K562 (cell line): ENCODE results near the gene FJX1. TPM values are rescaled to one million over a fixed set of nuclear protein-coding genes. Genes with fewer than 3 reads are reported as not detected.

Source experiments
- ATAC-seq: fragments of 200-7000 bp; cut with Tn5 transposase; 3 replicates; pipeline ENCODE4 v1.9.1; 2020; ENCODE audit warnings: moderate library complexity
- BruUV-seq: library from RNA; stranded (reverse); fragments of 400-500 nt; replicated peaks from 2 replicates; lab custom pipeline; 2021; lab: Mats Ljungman, UMichigan
- CTCF ChIA-PET: fragments of 300-600 bp; formaldehyde crosslinking; extraction: SDS; loops from one replicate; lab custom pipeline; 2021; ENCODE audit warnings: low intra/inter-chr PET ratio; lab: Yijun Ruan, JAX
- POLR2A ChIA-PET: fragments of 300-600, 350-650 bp; sonication (Branson Sonifier 250); formaldehyde crosslinking; extraction: SDS; loops from one replicate; lab custom pipeline; 2021; ENCODE audit warnings: antibody characterized with exemption, inconsistent platforms; lab: Yijun Ruan, JAX
- DNase-seq, 4 experiments: peaks; one replicate each; pipeline versions ENCODE4 v3.0.0 to v3.0.0-alpha.2; 2011 to 2018; ENCODE audit warnings: low spot score in 3 of 4, mixed read lengths in 3 of 4; ENCODE audit errors: extremely low read depth in 1 of 4
- FAIRE-seq: peaks from 2 replicates; lab custom pipeline; 2011; peaks lifted over from hg19 to GRCh38; lab: Jason Lieb, UNC
- H2AFZ ChIP-seq: 2 replicates; pipeline ENCODE4 v1.6.0; 2011; ENCODE audit warnings: low read depth, low read length, control low read depth, inconsistent platforms
- H3K27ac ChIP-seq: fragments of 200-600 bp; 3 replicates; pipeline ENCODE4 v1.8.0; 2011; ENCODE audit warnings: low read depth, mild to moderate bottlenecking, control low read depth, inconsistent platforms, low read length, moderate library complexity, mixed read lengths; ENCODE audit errors: extremely low read depth
- H3K27me3 ChIP-seq, 2 experiments: fragments of 300-600 bp in 1 of 2; 2 replicates in 1 of 2; 3 replicates in 1 of 2; pipeline versions ENCODE4 v1.6.0 to v1.8.0; 2011; ENCODE audit warnings: inconsistent platforms in 2 of 2, low read length in 2 of 2, mild to moderate bottlenecking in 1 of 2, mixed read lengths in 1 of 2, moderate library complexity in 1 of 2; ENCODE audit not compliant: control insufficient read depth in 2 of 2, insufficient read depth in 2 of 2
- H3K36me3 ChIP-seq: fragments of 300-600 bp; 3 replicates; pipeline ENCODE4 v1.8.0; 2011; ENCODE audit warnings: mild to moderate bottlenecking, low read length, inconsistent platforms; ENCODE audit not compliant: control insufficient read depth, insufficient read depth
- H3K4me1 ChIP-seq, 2 experiments: fragments of 200-600 bp in 1 of 2; replicated peaks in 1 of 2; 2 replicates in 1 of 2; 3 replicates in 1 of 2; pipeline versions ENCODE4 v1.5.1 to v1.8.0; 2011; ENCODE audit warnings: inconsistent platforms in 2 of 2, low read length in 2 of 2, mild to moderate bottlenecking in 1 of 2, mixed read lengths in 1 of 2, moderate library complexity in 1 of 2; ENCODE audit not compliant: control insufficient read depth in 2 of 2, insufficient read depth in 2 of 2
- H3K4me2 ChIP-seq: 2 replicates; pipeline ENCODE4 v1.6.1; 2011; ENCODE audit warnings: low read length, control low read depth, inconsistent platforms, mixed read lengths; ENCODE audit not compliant: insufficient read depth
- H3K4me3 ChIP-seq: fragments of 200-600 bp; sonication (generic), shearing (Covaris generic); 2 replicates; pipeline ENCODE4 v1.5.1; 2016; ENCODE audit warnings: control low read depth, inconsistent platforms
- H3K79me2 ChIP-seq: fragments of 200-600 bp; 3 replicates; pipeline ENCODE4 v1.8.0; 2011; ENCODE audit warnings: low read length, inconsistent platforms; ENCODE audit not compliant: control insufficient read depth, insufficient read depth
- H3K9ac ChIP-seq, 2 experiments: 2 replicates each; pipeline versions ENCODE4 v1.6.0 to v1.6.1; 2011; ENCODE audit warnings: low read depth in 2 of 2, low read length in 2 of 2, control low read depth in 1 of 2, inconsistent platforms in 1 of 2, mild to moderate bottlenecking in 1 of 2, mixed read lengths in 1 of 2; ENCODE audit not compliant: insufficient read depth in 1 of 2
- H3K9me1 ChIP-seq: one replicate; pipeline ENCODE4 v1.6.0; 2011; ENCODE audit warnings: inconsistent platforms, mild to moderate bottlenecking, low read length, moderate library complexity; ENCODE audit not compliant: control insufficient read depth, insufficient read depth
- H3K9me3 ChIP-seq: replicated peaks from 2 replicates; pipeline ENCODE4 v1.5.1; 2011; ENCODE audit warnings: low read depth, low read length, inconsistent platforms; ENCODE audit not compliant: control insufficient read depth, insufficient read depth
- H4K20me1 ChIP-seq: replicated peaks from 2 replicates; pipeline ENCODE4 v1.6.1; 2011; ENCODE audit warnings: low read length, inconsistent platforms, mixed read lengths; ENCODE audit not compliant: control insufficient read depth, insufficient read depth
- ATF4 ChIP-seq: fragments of 450-650 bp; formaldehyde crosslinking; IDR thresholded peaks from 2 replicates; pipeline ENCODE4 v1.4.0; 2022; ENCODE audit warnings: mild to moderate bottlenecking, moderate library complexity
- ATF7 ChIP-seq: fragments of 450-650 bp; IDR thresholded peaks from 2 replicates; pipeline ENCODE4 v1.7.1; 2014; ENCODE audit warnings: mild to moderate bottlenecking, moderate library complexity
- CBX5 ChIP-seq: IDR thresholded peaks from 2 replicates; pipeline ENCODE4 v1.6.1; 2014; ENCODE audit warnings: low read depth, borderline replicate concordance
- CHD2 ChIP-seq: IDR thresholded peaks from 2 replicates; pipeline ENCODE4 v1.6.1; 2011; ENCODE audit warnings: low read depth, low read length
- ETS2 ChIP-seq: IDR thresholded peaks from 2 replicates; pipeline ENCODE4 v1.6.1; 2016; ENCODE audit warnings: borderline replicate concordance, missing genetic modification characterization, mild to moderate bottlenecking, moderate library complexity, missing compliant biosample characterization; ENCODE audit not compliant: poor library complexity, severe bottlenecking
- MXI1 ChIP-seq: IDR thresholded peaks from 2 replicates; pipeline ENCODE4 v1.6.1; 2011; ENCODE audit warnings: low read depth, mild to moderate bottlenecking, improper control_type of control experiment, low read length
- RFX5 ChIP-seq: IDR thresholded peaks from 2 replicates; pipeline ENCODE4 v1.6.1; 2011; ENCODE audit warnings: low read depth, mild to moderate bottlenecking, improper control_type of control experiment, low read length
- SPI1 ChIP-seq: IDR thresholded peaks from 2 replicates; pipeline ENCODE4 v1.6.1; 2011; ENCODE audit warnings: low read depth, low read length, control low read depth, borderline replicate concordance
- SRSF1 ChIP-seq: fragments of 200-400 bp; formaldehyde crosslinking; IDR thresholded peaks from 2 replicates; pipeline ENCODE4 v1.6.1; 2017; ENCODE audit warnings: mild to moderate bottlenecking, low read depth, low read length, moderate library complexity
- ZBTB1 ChIP-seq: sonication (generic); formaldehyde crosslinking; IDR thresholded peaks from 2 replicates; pipeline ENCODE4 v1.8.1; 2023; ENCODE audit warnings: missing genetic modification reagents, low read depth, mild to moderate bottlenecking, borderline replicate concordance
- ZNF347 ChIP-seq: fragments of 450-650 bp; formaldehyde crosslinking; IDR thresholded peaks from 2 replicates; pipeline ENCODE4 v1.4.0; 2020; ENCODE audit warnings: low read depth, mild to moderate bottlenecking, moderate library complexity
- WGBS: fragments of 100-300 bp; shearing (Covaris generic); methylation state at CpG from one replicate; pipeline ENCODE4 v1.1.6; 2016; ENCODE audit warnings: low coverage, mixed read lengths; ENCODE audit not compliant: insufficient coverage; ENCODE audit errors: missing lambda C conversion rate; 5-methylcytosine and 5-hydroxymethylcytosine counted together
- in situ Hi-C: fragments of 300-500 bp; cut with MboI; formaldehyde crosslinking; loops from 4 replicates; pipeline ENCODE4 v1.15.0; 2018; ENCODE audit warnings: inconsistent platforms, mixed read lengths
- intact Hi-C: fragments of 100-400 bp; cut with micrococcal nuclease; formaldehyde crosslinking; loops from 2 replicates; pipeline ENCODE4 v1.14.2; 2022
- polyA plus RNA-seq, 8 experiments: library from polyadenylated mRNA; depleted of rRNA in 4 of 8; stranded (reverse) in 5 of 8; unstranded in 3 of 8; fragments of >200 nt; fragmentation: Nextera tagmentation in 2 of 8; fragmentation: Illumina TruSeq in 1 of 8; extraction: Ambion mirVana in 2 of 8; extraction: Trizol in 1 of 8; gene quantifications; 2 replicates each; pipeline versions ENCODE4 v1.2.1 to v1.2.3, GENCODE V29; 2011 to 2014; ENCODE audit warnings: inconsistent platforms in 1 of 8, missing spikeins in 1 of 8
- total RNA-seq, 7 experiments: library from RNA; depleted of rRNA in 6 of 7; stranded (reverse); fragments of >200 nt in 6 of 7; fragmentation: Illumina TruSeq in 2 of 7; extraction: Trizol in 2 of 7; gene quantifications; 2 replicates each; pipeline versions ENCODE4 v1.2.1 to v1.2.3, GENCODE V29; 2011 to 2021; ENCODE audit warnings: low replicate concordance in 1 of 7
- TF ChIP-seq, protein P1 (sequence below), 2 experiments: fragments of 250-450 bp in 1 of 2; fragments of 450-650 bp in 1 of 2; sonication (Bioruptor Pico) in 1 of 2; IDR thresholded peaks; 2 replicates each; pipeline versions ENCODE4 v1.6.1 to v1.8.0; 2016 to 2021; ENCODE audit warnings: mild to moderate bottlenecking in 2 of 2, moderate library complexity in 2 of 2, missing compliant biosample characterization in 1 of 2, missing genetic modification characterization in 1 of 2

FJX1 gene
- total and polyA plus RNA-seq, 9 of the 15 experiments (the other 6 are each of a cell fraction or from before 2014, with no cell fraction given), result 0.10 to 2.7 (median 0.72) TPM

DNA sequence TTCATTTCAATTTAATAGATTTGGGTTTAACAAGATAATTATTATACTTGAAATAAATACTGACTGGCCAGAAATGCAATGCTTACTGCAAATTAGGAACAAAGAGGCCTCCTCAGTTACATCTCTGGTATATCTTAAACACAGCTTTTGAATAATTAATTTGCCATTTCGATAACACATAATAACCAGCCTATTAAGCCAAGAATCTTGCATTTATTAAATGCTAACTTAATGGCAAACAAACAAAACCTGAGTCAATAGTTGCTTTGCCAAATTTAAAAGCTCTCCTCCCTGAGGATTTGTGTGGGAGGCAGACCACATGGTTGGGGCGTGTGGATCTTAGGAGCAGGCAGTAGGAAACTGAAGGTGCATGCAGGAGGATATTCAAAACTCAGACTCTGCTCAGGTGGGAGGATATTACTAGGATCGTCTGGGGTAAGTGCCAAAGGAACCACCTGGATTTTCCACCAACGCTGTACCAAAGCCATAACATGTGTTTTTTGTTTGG is 17.9 kb upstream of the FJX1 start (continued):
- TF ChIP-seq ATF4 (CRISPR knock-in tag), result no peak
- no peak for TF ChIP-seq ATF7

DNA sequence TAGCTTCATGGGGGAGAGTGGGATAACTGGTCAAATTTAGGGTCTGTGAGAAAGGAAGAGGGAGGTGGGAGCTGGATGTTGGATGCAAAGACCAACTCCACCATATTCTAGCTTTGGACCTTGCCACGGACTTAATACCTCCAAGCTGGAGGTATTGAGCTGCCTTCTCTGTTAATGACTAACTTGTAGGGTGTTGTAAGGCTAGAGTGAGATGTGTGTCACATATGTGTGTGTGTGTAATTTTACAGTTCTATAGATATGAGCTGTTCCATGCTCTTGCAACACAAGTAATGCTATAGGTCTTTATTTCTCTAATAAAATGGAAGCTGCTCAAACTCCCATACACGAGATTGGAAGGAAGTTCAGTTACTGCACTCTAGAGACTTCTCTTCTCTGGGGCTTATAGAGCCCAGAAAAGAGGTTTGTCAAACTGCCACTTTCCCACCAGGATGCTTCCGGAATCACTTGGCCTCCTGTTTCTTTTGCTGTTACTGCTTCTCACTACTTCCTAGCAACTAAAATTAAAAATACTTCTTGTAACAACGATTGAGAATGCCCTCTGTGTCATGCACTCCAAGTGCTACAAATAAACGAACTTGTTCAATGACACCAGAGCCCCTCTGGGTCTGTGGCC is 16.0 kb upstream of the FJX1 start:
- Histone ChIP-seq H3K4me3 (no peak overlapping the region), H2AFZ (no peak overlapping the region), H3K79me2 (no peaks in the 10 kb centered on the region), H3K9me3 (no peaks in the 10 kb centered on the region), H4K20me1 (no peaks in the 10 kb centered on the region), H3K9ac (no peak overlapping the region), H3K4me1 (no peaks in the 10 kb centered on the region; a peak in 1 of 5 replicates), H3K9me1 (no peaks in the 10 kb centered on the region), H3K27me3 (peaks cover 12 to 13% of the 10 kb centered on the region in 2 experiments; a peak in 3 of 5 replicates), H3K4me2 (no peak overlapping the region), H3K36me3 (no peaks in the 10 kb centered on the region), H3K27ac (no peak overlapping the region)
- ATAC-seq (no peak), DNase-seq (no peak), FAIRE-seq (no peak)
- CTCF ChIA-PET, result no interaction called here
- intact Hi-C loops, result no loop called here
- TF ChIP-seq MXI1, result no peak
- no peak for TF ChIP-seq SRSF1
- TF ChIP-seq CHD2, result no peak
- TF ChIP-seq SPI1, result no peak
- TF ChIP-seq, protein P1, sequence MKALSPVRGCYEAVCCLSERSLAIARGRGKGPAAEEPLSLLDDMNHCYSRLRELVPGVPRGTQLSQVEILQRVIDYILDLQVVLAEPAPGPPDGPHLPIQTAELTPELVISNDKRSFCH (CRISPR knock-in tag; IDR thresholded peaks at IDR 0.05), result no peak
- TF ChIP-seq, protein P1 (tag; IDR thresholded peaks at IDR 0.05), result no peak
- no peak for TF ChIP-seq ETS2
- no peak for TF ChIP-seq CBX5
- TF ChIP-seq ZBTB1 (CRISPR knock-in tag), result no peak
- TF ChIP-seq RFX5, result no peak
- TF ChIP-seq ZNF347, result no peak
- POLR2A ChIA-PET, result interaction anchor here (0.8 kb wide), 1 partner anchor 394 kb away, joined by 4 read pairs; no protein-coding TSS in a partner anchor
- no TSS peak for BruUV-seq
- in situ Hi-C loops, result no loop called here
- WGBS, result 0% methylated on average over 5 of the region's 5 CpGs
